HEK293T (cell line): ENCODE data around the gene HNRNPLL.

Experiments used
- FOXK2 ChIP-seq: fragments of 450-650 bp; IDR thresholded peaks from 2 replicates; pipeline ENCODE4 v1.6.1; 2016; ENCODE audit warnings: mild to moderate bottlenecking
- HDGF ChIP-seq: fragments of 450-650 bp; IDR thresholded peaks from 2 replicates; pipeline ENCODE4 v1.6.1; 2017; ENCODE audit warnings: antibody characterized with exemption, borderline replicate concordance
- SP1 ChIP-seq: fragments of 450-650 bp; IDR thresholded peaks from 2 replicates; pipeline ENCODE4 v1.6.1; 2017
- SUZ12 ChIP-seq: fragments of 450-650 bp; IDR thresholded peaks from 2 replicates; pipeline ENCODE4 v1.6.1; 2016; ENCODE audit warnings: mild to moderate bottlenecking

DNA sequence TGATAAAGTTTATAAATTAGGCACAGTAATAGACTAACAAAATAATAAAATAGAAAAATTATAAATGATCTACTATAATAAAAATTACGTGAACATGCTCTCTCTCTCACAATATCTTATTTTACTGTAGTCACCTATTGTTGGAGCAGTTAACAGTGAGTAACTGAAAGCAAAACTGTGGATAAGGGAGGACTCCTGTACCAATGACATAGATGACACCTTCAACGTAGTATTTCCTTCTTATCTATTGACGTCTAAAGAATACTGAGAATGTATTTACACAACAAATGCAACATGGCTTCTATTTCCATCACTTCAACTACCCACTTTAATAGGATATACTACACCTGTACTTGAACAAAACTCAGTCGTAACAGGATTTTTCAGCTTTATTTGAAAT lies 31.5 kb downstream of the HNRNPLL start:
- TF ChIP-seq SUZ12 (no peak), SP1 (no peak), HDGF (no peak), FOXK2 (no peak)
